GM19035 (cell line): ENCODE results near the gene SASH1.

Experiments
- ATAC-seq: cut with Tn5 transposase; IDR thresholded peaks from one replicate; pipeline ENCODE4 v1.9.1; 2021; ENCODE audit not compliant: unreplicated experiment

SASH1 gene

DNA sequence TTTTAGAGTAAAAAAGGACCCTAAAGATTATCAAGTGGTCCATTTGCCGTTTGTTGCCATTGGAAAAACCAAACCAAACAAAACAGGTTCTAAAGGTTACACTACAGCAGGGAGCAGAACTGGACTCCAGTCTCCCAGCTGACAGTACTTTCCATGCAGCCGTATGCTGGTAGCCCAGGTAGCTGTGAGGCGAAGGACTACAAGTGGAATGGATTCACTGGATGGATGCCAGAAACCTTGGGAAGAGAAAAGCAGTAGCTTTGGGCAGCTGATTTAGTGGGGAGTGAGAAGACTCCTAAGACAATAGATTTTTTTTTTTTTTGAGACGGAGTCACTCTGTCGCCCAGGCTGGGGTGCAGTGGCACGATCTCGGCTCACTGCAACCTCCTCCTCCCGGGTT lies 88.3 kb downstream of the SASH1 start:
- ATAC-seq: no peak

- ATAC-seq: no peak
Measured at GRCh38 chr6:148431413-148431812, 88.8 kb downstream of the SASH1 start.

- no peak for ATAC-seq
Measured at GRCh38 chr6:148431840-148432239, 89.2 kb downstream of the SASH1 start.

DNA sequence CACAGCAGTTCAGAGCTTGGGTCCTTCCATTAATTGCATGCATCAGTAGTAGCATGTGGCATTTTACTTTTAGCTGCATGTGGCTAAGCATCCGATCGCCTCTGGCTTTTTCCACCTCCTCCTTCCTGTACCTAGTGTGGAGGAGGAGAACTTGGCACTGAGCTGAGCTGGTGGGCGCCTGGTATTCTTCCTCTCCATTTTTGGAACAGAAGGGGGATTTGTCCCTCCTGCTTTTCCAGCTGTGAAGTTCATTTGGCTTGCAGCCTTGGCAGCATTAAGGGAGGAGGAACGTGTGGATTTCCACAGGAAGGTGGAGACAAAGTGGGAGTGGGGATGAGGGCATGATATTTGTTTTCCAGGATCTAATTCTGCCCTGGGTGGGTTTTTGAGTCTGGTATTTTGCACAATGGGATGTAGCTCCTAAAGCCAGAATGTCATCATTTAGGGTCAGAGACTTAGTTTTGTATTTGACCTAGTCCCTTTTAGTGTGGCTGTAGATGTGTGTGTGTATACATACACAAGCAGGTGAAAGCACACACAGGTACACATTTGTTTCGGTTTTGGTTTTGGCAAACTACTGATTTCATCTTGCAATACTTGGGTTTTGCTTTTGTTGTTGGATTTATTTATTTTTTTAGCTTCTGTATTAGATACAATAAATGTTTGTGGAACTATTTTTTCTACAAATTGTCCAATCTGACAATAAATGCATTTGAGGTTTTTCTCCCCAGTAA lies 90.0 kb downstream of the SASH1 start:
- no peak for ATAC-seq

- ATAC-seq: no peak
Measured at GRCh38 chr6:148435386-148435785, 92.7 kb downstream of the SASH1 start.

GRCh38 chr6:148436466-148436865 lies 93.8 kb downstream of the SASH1 start:
- ATAC-seq: no peak

DNA sequence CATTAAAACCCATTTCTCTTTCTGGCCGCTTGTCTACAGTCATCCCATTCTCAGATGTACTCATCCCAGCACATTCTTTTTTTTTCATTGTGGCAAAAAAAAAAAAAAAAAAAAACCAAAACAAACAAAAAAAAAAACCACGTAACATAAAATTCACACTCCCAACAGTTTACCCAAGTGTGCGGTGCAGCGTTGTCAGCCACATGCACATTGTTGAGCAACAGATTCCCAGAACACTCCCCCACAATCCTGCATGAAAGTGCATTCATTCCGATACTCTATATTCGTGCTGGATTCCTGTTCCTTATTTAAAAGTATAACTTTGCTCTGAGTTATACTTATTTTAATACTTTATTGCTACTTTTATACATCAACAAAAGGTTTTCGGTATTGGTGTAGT lies 96.0 kb downstream of the SASH1 start:
- ATAC-seq: no peak

DNA sequence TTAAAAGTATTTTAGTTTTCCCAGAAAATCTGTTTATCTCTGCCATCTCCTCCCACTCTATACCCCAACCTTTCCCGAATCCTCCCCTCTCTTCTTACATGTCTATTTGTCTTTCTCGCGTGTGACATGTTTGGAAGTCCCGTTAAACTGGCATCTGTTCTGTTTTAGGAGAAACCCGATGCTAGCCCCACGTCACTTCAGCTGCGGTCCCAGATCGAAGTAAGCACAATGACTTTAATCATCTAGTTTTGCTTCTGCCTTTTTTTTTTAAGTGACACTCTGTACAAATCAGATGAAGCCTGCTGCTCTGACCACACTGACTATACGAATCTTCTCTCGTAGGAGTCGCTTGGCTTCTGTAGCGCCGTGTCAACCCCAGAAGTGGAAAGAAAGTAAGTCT lies 97.4 kb downstream of the SASH1 start:
- no peak for ATAC-seq

DNA sequence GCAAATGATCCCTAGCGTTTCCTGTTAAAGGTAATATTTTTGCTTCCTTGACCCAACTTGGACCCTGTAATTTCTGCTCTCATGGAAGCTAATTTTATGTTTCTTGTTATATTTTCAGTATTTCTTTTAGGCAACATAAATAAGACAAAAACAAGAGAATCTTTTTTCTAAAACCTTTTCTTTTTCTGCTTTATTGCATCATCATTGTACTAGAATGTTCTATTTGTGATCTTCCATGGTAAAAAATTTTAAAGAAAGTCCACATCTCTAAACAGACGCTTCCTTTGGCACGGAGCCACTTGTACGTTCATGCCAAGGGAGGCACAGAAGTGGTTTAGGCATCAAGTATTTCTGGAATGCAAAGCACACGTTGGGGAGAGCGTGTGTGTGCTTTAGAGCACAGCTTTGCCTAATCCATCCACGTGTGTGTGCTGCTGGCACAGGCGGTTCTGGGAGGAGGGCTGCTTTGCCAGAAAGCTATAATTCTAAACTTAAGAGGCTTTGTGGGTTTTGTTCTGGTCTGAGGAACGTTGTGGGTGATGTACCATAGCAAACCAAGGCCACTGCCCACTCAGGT lies 98.3 kb downstream of the SASH1 start:
- ATAC-seq: no peak

- no peak for ATAC-seq
Measured at GRCh38 chr6:148441454-148441911, 98.8 kb downstream of the SASH1 start.

DNA sequence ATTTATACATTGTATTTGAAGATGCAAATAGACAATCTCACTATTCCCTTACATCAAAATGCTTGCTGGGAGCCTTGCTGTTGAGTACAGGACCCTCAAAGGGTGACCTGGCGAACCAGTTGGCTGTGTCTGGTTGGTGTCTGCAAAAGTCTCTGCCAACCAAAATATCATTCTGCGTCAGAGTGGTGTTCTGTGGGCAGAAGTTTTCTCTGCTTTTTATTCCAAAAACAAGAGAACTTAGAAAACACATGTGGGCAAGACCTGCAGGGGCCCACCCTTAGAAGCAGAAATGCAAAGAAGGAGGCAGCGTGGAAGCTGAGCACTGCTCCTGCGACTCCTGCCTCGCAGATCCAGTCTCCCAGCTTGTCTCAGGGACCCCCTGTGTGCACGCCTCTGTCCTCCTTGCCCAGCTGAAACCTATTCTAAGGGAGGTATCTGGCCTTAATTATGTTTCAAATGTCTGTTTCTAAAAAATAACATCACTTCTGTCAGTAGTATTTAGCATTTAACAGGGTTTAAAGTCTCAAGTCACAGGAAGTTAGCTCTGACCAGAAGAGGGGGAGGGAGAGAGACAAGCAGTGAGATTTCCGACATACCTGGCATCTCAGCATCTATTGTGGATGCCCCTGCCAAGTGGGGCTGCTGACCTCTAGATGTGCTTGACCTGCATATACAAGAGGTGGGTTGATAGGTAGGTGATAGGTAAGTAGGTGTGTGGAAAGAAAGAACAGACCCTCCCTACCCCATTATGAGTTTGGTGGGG lies 101.3 kb downstream of the SASH1 start:
- ATAC-seq: no peak

DNA sequence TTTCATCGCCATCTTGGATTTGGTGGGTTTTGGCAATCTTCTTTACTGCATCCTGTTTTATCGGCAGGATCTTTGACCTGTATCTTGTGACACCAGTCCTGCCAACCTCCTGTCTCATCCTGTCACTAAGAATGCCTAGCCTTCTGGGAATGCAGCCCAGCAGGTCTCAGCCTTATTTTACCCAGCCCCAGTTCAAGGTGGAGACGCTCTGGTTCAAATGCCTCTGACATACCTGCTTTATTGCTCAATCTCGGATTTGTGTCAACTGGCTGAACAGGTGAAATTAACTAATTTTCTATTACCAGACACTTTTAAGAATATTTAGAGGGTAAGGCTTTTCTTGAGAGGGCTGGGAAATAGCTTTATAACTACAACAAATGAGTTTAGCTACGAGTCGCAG lies 102.5 kb downstream of the SASH1 start:
- ATAC-seq: no peak

GRCh38 chr6:148445620-148446019 lies 103.0 kb downstream of the SASH1 start:
- ATAC-seq: no peak

GRCh38 chr6:148446681-148447080 lies 104.0 kb downstream of the SASH1 start:
- ATAC-seq: no peak

GRCh38 chr6:148447521-148448230 lies 105.0 kb downstream of the SASH1 start:
- ATAC-seq: no peak

DNA sequence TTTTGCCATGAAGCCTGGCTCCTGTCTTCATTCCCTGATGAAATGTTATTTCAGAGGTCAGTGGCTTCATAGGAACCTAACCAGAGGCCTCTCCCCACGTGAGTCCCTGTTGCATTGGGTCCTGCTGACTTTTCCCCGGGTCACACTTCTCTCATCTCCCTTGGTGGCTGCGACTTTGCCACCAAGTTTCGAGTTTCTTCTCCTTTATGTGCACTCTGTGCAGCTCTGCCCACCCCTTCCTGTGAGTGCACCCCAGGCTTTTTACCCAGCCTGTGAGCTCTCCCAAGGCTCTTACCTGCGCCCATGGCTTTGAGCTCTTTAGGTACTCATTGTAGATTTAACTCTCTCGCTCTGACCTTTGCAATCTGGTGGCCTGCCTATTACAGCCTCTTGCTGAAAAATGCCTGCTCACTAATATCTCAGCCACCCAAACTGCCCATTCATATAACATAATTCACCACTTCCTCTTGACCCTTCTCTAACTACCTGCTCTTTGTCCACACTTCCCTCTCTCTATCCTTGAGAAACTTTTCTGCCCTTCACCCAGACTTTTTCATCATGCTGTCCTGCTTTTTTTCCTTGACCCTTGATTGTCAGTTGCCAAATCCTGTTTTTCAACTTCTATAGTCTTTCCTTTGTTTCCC lies 105.9 kb downstream of the SASH1 start:
- ATAC-seq: no peak

- no peak for ATAC-seq
Measured at GRCh38 chr6:148450866-148451265, 108.2 kb downstream of the SASH1 start.

DNA sequence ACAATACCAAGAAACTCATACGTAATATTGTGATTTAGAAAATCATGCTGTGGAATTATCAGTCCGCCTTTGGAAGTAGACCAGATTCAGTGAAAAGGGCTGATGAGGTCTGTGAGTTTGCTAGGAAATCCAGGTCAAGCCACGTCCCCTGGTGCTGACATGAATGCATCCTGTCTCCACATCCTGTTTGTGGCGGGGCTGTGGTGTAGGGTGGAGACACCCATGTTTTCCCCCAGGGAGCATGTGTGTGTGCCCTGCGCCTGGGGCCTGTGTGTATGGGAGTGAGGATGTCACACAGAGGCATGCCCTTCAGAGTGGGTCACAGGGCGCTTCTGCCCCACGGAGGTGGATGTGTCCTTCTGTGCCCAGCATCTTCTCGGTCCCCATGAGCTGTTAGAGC lies 109.1 kb downstream of the SASH1 start:
- ATAC-seq: no peak

- no peak for ATAC-seq
Measured at GRCh38 chr6:148452876-148453275, 110.2 kb downstream of the SASH1 start.

- ATAC-seq: no peak
Measured at GRCh38 chr6:148453906-148454305, 111.3 kb downstream of the SASH1 start.

GRCh38 chr6:148455225-148455624 lies 112.6 kb downstream of the SASH1 start:
- ATAC-seq: no peak
